Spleen (tissue), 11 donors: ENCODE data around the gene HMBS. TPM values are rescaled to one million over a fixed set of nuclear protein-coding genes. Genes with fewer than 3 reads are reported as not detected.

Experiments
- DNase-seq: peaks from one replicate; pipeline ENCODE4 v3.0.0-alpha.2; 2020
- H3K27ac ChIP-seq, 8 donors: fragments of 200-600 bp; sonication (generic) in 7 of 8; 1 replicate in 4 of 8; 2 replicates in 4 of 8; pipeline versions ENCODE4 v1.5.0 to v1.8.0; 2016 to 2021; ENCODE audit warnings: inconsistent platforms in 4 of 8, mild to moderate bottlenecking in 4 of 8, moderate library complexity in 1 of 8
- H3K27me3 ChIP-seq, 7 donors: fragments of 200-600 bp; sonication (generic) in 6 of 7; replicated peaks in 1 of 7; 1 replicate in 4 of 7; 2 replicates in 3 of 7; pipeline versions ENCODE4 v1.5.0 to v1.8.0; 2016 to 2021; ENCODE audit warnings: inconsistent platforms in 3 of 7, mild to moderate bottlenecking in 1 of 7
- H3K36me3 ChIP-seq, 6 donors: fragments of 200-600 bp; sonication (generic) in 5 of 6; 1 replicate in 4 of 6; 2 replicates in 2 of 6; pipeline versions ENCODE4 v1.5.0 to v1.8.0; 2016 to 2021; ENCODE audit warnings: inconsistent platforms in 2 of 6
- H3K4me1 ChIP-seq, 6 donors: fragments of 200-600 bp; sonication (generic) in 5 of 6; 1 replicate in 3 of 6; 2 replicates in 3 of 6; pipeline versions ENCODE4 v1.5.0 to v1.8.0; 2016 to 2021; ENCODE audit warnings: inconsistent platforms in 3 of 6
- H3K4me3 ChIP-seq, 8 donors: fragments of 200-600 bp; sonication (generic) in 7 of 8; 1 replicate in 4 of 8; 2 replicates in 4 of 8; pipeline versions ENCODE4 v1.5.0 to v1.8.0; 2016 to 2021; ENCODE audit warnings: inconsistent platforms in 4 of 8, mild to moderate bottlenecking in 4 of 8, moderate library complexity in 2 of 8
- H3K9me3 ChIP-seq, 8 donors: fragments of 200-600 bp; sonication (generic) in 7 of 8; 1 replicate in 4 of 8; 2 replicates in 4 of 8; pipeline versions ENCODE4 v1.5.0 to v1.8.0; 2016 to 2021; ENCODE audit warnings: inconsistent platforms in 4 of 8
- POLR2A ChIP-seq, 3 donors: fragments of 450-650 bp; IDR thresholded peaks; one replicate each; pipeline ENCODE4 v1.5.1; 2017; ENCODE audit warnings: antibody characterized with exemption in 3 of 3, mild to moderate bottlenecking in 1 of 3
- POLR2AphosphoS5 ChIP-seq, 3 donors: sonication (generic); formaldehyde crosslinking; IDR thresholded peaks; one replicate each; pipeline ENCODE4 v1.5.1; 2017; ENCODE audit warnings: antibody characterized with exemption in 3 of 3
- WGBS, 5 donors: extraction: QIAGEN DNeasy Blood & Tissue Kit in 3 of 5; methylation state at CpG; one replicate each; pipeline versions ENCODE4 v1.1.5 to v1.1.7; 2013 to 2018; 5-methylcytosine and 5-hydroxymethylcytosine counted together
- intact Hi-C: fragments of 100-400 bp; cut with DNase I; formaldehyde crosslinking; loops from one replicate; pipeline ENCODE4 v1.15.0; 2023; ENCODE audit warnings: low total_unique reads
- polyA plus RNA-seq, 3 donors: library from polyadenylated mRNA; stranded (reverse); fragments of 200-250 nt; gene quantifications; one replicate each; pipeline ENCODE4 v1.2.1, GENCODE V29; 2013
- total RNA-seq, 7 donors: library from RNA; depleted of rRNA in 3 of 7; stranded (reverse); fragments of >200 nt in 3 of 7; fragmentation: NEBNext Ultra II Directional in 4 of 7; extraction: Animal tissue kit (Norgen Biotek cat#: 25700) in 4 of 7; gene quantifications; one replicate each; pipeline versions ENCODE4 v1.1.0 to v1.2.1, GENCODE V29; 2016 to 2021
- TF ChIP-seq, protein P1 (sequence below), 11 experiments: fragments of 200-600 bp in 7 of 11; fragments of 450-650 bp in 4 of 11; sonication (generic) in 4 of 11; IDR thresholded peaks in 8 of 11; conservative IDR thresholded peaks in 3 of 11; 1 replicate in 7 of 11; 2 replicates in 4 of 11; pipeline versions ENCODE4 v1.4.0 to v1.8.0; 2016 to 2021; ENCODE audit warnings: antibody characterized with exemption in 11 of 11, inconsistent platforms in 4 of 11, mild to moderate bottlenecking in 1 of 11
- donor health status: healthy with polysubstance abuse.
- donor health status: DM: no; HTN: no; CAD: no; lungs with moderate emphysema.
- donor health status: DM: no; HTN: no; CAD: no.
- donor health status: Bipolar disorder and iron deficiency.
- donor health status: healthy.
- donor health status: DM: no; HTN: no; CAD: no.
- donor health status: DM: yes; HTN: yes; CAD: no.

The HMBS gene
- total and polyA plus RNA-seq, 10 donors: 7.4 to 42.6 (median 19.8) TPM

DNA sequence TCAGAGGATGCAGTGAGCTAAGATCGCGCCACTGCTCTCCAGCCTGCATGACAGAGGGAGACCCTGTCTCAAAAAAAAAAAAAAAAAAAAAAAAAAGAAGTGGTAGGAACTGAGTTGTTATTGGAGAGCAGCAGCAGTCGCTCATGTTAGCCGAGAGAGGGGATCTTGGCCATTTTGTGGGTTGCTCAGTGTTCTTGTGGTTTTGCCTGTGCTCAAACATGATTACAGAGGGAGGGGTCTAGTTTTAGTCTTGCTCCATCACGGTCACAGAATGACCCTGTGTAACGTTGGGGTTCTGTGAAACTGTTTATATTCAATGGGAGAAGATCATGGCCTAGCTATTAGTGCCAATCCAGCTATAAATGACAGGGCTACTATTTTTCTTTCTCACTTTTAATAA is 15.0 kb downstream of the HMBS start:
- DNase-seq: no peak
- intact Hi-C loops: loop anchor here (10.0 kb wide), 1 partner anchor 95 kb away; no protein-coding TSS in a partner anchor
- no peak overlapping the region for H3K27ac ChIP-seq
- WGBS, 5 donors: 53 to 78% (median 68%) methylated on average over 6 of the region's 6 CpGs
- no peak overlapping the region for H3K4me3 ChIP-seq
- no peaks in the 10 kb centered on the region for H3K9me3 ChIP-seq
- peaks cover 0 to 31% (median 19%) of the 10 kb centered on the region in 6 donors for H3K36me3 ChIP-seq
- no peaks in the 10 kb centered on the region for H3K27me3 ChIP-seq
- TF ChIP-seq, protein P1, sequence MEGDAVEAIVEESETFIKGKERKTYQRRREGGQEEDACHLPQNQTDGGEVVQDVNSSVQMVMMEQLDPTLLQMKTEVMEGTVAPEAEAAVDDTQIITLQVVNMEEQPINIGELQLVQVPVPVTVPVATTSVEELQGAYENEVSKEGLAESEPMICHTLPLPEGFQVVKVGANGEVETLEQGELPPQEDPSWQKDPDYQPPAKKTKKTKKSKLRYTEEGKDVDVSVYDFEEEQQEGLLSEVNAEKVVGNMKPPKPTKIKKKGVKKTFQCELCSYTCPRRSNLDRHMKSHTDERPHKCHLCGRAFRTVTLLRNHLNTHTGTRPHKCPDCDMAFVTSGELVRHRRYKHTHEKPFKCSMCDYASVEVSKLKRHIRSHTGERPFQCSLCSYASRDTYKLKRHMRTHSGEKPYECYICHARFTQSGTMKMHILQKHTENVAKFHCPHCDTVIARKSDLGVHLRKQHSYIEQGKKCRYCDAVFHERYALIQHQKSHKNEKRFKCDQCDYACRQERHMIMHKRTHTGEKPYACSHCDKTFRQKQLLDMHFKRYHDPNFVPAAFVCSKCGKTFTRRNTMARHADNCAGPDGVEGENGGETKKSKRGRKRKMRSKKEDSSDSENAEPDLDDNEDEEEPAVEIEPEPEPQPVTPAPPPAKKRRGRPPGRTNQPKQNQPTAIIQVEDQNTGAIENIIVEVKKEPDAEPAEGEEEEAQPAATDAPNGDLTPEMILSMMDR (IDR thresholded peaks at IDR 0.05 in 8 of 11, conservative IDR thresholded peaks at IDR 0.05 in 3 of 11): no peak
- no peak for TF ChIP-seq POLR2AphosphoS5 (IDR thresholded peaks at IDR 0.05)
- H3K4me1 ChIP-seq: peaks cover 24 to 71% (median 45%) of the 10 kb centered on the region in 6 donors

DNA sequence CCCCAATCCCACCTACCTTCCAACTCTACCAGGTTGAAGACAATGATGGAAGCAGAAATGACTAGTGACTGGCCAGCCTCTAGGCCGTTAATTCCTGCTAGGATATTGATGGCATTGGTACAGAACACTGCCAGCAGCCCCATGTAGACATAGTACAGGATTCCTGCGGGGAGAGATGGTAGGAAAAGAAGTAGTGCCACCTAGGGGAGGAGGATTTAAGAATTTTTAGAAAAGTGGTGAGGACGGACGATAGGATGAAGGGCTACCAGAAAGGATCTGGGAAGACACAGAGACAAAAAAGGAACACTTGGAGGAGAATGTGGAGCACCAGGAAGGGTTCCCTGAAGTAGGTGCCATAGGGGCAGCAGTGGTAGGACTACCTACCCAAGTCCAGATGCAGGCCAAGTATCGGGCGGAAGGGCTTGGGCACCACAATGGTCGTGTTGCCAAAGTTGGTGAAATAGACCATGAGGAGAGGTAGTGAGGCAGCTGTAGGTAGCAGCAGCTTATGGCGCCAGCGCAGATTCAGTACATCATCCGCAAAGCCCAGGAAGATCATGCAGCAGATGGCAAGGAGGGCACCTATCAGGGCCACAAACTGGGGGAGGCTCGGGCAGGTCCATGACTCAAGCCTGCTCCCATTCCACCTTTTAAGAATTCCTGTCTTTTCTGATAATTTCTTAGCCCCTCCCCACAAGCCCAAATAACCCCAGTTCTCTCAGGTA is 15.7 kb downstream of the HMBS start:
- peak overlapping the region; percentile 83 to 99 (median 92) for H3K4me3 ChIP-seq
- WGBS, 5 donors: 55 to 62% (median 56%) methylated on average over 11 of the region's 11 CpGs
- H3K4me1 ChIP-seq: peaks cover 24 to 71% (median 45%) of the 10 kb centered on the region in 6 donors
- H3K27me3 ChIP-seq: no peaks in the 10 kb centered on the region
- intact Hi-C loops: no loop called here
- DNase-seq: peak; percentile 67
- H3K27ac ChIP-seq: peak overlapping the region in 1 of 8 donors; percentile 91
- peaks cover 0 to 31% (median 19%) of the 10 kb centered on the region in 6 donors for H3K36me3 ChIP-seq
- H3K9me3 ChIP-seq: no peaks in the 10 kb centered on the region
- TF ChIP-seq, protein P1 (IDR thresholded peaks at IDR 0.05 in 8 of 11, conservative IDR thresholded peaks at IDR 0.05 in 3 of 11): peak in 2 of 11 experiments; percentile 11 to 21
- TF ChIP-seq POLR2AphosphoS5 (IDR thresholded peaks at IDR 0.05) (no peak), POLR2A (IDR thresholded peaks at IDR 0.05) (no peak)

DNA sequence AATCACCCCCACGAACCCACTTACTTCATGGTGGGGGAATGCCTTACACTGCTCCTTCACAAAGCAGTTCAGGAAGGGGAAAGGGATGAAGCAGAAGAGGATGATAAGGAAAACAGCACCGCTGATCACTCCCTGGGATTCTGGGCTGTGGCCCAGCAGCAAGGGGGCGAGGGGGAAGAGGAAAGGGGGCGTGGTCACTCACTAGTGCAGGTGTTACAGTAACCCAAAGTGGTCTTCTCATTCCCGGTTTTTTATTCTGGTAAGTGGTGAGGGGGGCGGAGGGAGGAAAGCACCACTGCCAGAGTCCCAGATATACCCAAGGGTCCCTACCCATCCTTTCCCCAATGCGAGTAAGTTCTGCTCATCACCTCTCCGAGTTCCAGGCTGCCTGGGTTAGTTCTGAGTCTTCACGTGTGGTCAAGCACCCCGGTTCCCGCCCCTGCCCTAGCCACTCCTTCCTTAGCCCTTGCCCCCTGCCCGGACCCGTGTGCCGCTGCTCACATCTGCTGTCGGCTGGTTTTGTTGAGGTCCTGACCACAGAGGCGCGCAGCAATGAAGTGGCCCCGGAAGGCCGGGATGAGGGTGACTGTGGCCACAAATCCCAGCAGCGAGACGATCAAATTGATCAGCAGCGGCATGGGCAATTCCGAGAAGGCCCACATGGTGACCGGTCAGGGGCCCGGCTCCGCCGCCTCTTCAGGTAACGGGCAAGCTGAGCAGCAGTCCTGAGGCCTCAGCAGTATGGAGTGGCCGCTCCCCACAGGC is 16.5 kb downstream of the HMBS start:
- Histone ChIP-seq H3K36me3 (peaks cover 0 to 31% (median 19%) of the 10 kb centered on the region in 6 donors), H3K4me3 (peak overlapping the region; percentile 83 to 99 (median 92)), H3K4me1 (peaks cover 21 to 71% (median 41%) of the 10 kb centered on the region in 6 donors), H3K27ac (peak overlapping the region; percentile 85 to 98 (median 92)), H3K9me3 (no peaks in the 10 kb centered on the region), H3K27me3 (no peaks in the 10 kb centered on the region)
- TF ChIP-seq POLR2AphosphoS5 (IDR thresholded peaks at IDR 0.05): peak in 1 of 3 donors; percentile 61
- TF ChIP-seq POLR2A (IDR thresholded peaks at IDR 0.05): no peak
- TF ChIP-seq, protein P1 (IDR thresholded peaks at IDR 0.05 in 8 of 11, conservative IDR thresholded peaks at IDR 0.05 in 3 of 11): peak in 1 of 11 experiments; percentile 17
- peak; percentile 75 for DNase-seq
- intact Hi-C loops: no loop called here
- WGBS, 5 donors: 1 to 3% (median 2%) methylated on average over 16 to 29 of the region's 29 CpGs
